Breast epithelium (tissue), 4 donors: ENCODE results near the gene C19orf47. TPM values are rescaled to one million over a fixed set of nuclear protein-coding genes. Genes with fewer than 3 reads are reported as not detected.

Experiments used
- DNase-seq, 2 donors: peaks; one replicate each; pipeline ENCODE4 v3.0.0-alpha.2; 2019; ENCODE audit warnings: low spot score in 2 of 2
- H3K27ac ChIP-seq, 2 donors: fragments of 200-600 bp; sonication (generic) in 1 of 2; one replicate each; pipeline ENCODE4 v1.5.1; 2016 to 2019; ENCODE audit warnings: mild to moderate bottlenecking in 1 of 2
- H3K27me3 ChIP-seq, 2 donors: fragments of 200-600 bp; sonication (generic) in 1 of 2; one replicate each; pipeline versions ENCODE4 v1.5.1 to v1.6.0; 2017 to 2019; ENCODE audit warnings: control low read depth in 1 of 2, mild to moderate bottlenecking in 1 of 2
- H3K36me3 ChIP-seq: fragments of 200-600 bp; one replicate; pipeline ENCODE4 v1.5.1; 2019
- H3K4me1 ChIP-seq, 2 donors: fragments of 200-600 bp; sonication (generic); one replicate each; pipeline ENCODE4 v1.5.1; 2016 to 2019; ENCODE audit warnings: control low read depth in 1 of 2
- H3K4me3 ChIP-seq, 3 donors: fragments of 200-600 bp; sonication (generic); 1 replicate in 2 of 3; 2 replicates in 1 of 3; pipeline ENCODE4 v1.5.1; 2016 to 2019; ENCODE audit warnings: mild to moderate bottlenecking in 3 of 3, moderate library complexity in 2 of 3
- H3K9me3 ChIP-seq, 2 donors: fragments of 200-600 bp; sonication (generic) in 1 of 2; one replicate each; pipeline ENCODE4 v1.5.1; 2016 to 2019; ENCODE audit warnings: control low read depth in 1 of 2
- POLR2A ChIP-seq: fragments of 450-650 bp; IDR thresholded peaks from one replicate; pipeline ENCODE4 v1.6.1; 2016; ENCODE audit warnings: antibody characterized with exemption, mild to moderate bottlenecking, moderate library complexity
- POLR2AphosphoS5 ChIP-seq, 3 donors: sonication (generic); formaldehyde crosslinking; IDR thresholded peaks; one replicate each; pipeline ENCODE4 v1.6.1; 2017; ENCODE audit warnings: antibody characterized with exemption in 3 of 3
- intact Hi-C: fragments of 100-400 bp; cut with DNase I; formaldehyde crosslinking; loops from one replicate; pipeline ENCODE4 v1.15.1; 2023; ENCODE audit warnings: low total_unique reads
- total RNA-seq, 3 donors: library from RNA; depleted of rRNA; stranded (reverse); fragments of >200 nt; gene quantifications; one replicate each; pipeline ENCODE4 v1.1.0, GENCODE V29; 2016
- TF ChIP-seq, protein P1 (sequence below), 3 donors: fragments of 450-650 bp; IDR thresholded peaks; one replicate each; pipeline ENCODE4 v1.5.1; 2016 to 2017; ENCODE audit warnings: antibody characterized with exemption in 3 of 3, mild to moderate bottlenecking in 3 of 3, moderate library complexity in 3 of 3

The C19orf47 gene
- total RNA-seq, 3 donors from 2014 or later: 6.7 to 13.0 (median 10.2) TPM

DNA sequence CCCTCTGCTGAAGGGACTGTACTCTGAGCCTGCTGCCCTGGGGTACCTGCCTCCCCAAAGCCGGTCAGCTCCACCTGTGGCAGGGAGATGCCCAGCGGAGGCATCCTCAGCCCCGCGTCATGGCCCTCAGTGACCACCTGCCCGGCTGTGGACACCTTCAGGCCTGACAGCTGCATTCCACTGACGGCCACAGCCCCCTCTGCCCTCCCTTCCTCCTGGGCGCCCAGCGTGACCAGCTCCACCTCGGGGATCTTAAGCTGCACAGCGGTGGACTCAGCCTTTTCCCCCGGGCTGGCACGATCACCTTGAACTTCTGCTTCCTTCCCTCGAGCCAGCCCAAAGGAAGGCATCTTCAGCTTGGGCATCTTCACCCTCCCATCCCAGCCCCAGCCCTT, 46.6 kb upstream of the C19orf47 start:
- H3K27ac ChIP-seq: no peak overlapping the region
- H3K4me3 ChIP-seq: no peak overlapping the region
- H3K36me3 ChIP-seq: no peaks in the 10 kb centered on the region
- no peak for DNase-seq
- no peaks in the 10 kb centered on the region for H3K9me3 ChIP-seq
- H3K4me1 ChIP-seq: peaks cover 0 to 10% of the 10 kb centered on the region in 2 donors
- TF ChIP-seq, protein P1, sequence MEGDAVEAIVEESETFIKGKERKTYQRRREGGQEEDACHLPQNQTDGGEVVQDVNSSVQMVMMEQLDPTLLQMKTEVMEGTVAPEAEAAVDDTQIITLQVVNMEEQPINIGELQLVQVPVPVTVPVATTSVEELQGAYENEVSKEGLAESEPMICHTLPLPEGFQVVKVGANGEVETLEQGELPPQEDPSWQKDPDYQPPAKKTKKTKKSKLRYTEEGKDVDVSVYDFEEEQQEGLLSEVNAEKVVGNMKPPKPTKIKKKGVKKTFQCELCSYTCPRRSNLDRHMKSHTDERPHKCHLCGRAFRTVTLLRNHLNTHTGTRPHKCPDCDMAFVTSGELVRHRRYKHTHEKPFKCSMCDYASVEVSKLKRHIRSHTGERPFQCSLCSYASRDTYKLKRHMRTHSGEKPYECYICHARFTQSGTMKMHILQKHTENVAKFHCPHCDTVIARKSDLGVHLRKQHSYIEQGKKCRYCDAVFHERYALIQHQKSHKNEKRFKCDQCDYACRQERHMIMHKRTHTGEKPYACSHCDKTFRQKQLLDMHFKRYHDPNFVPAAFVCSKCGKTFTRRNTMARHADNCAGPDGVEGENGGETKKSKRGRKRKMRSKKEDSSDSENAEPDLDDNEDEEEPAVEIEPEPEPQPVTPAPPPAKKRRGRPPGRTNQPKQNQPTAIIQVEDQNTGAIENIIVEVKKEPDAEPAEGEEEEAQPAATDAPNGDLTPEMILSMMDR (IDR thresholded peaks at IDR 0.05): no peak
- TF ChIP-seq POLR2A (no peak), POLR2AphosphoS5 (IDR thresholded peaks at IDR 0.05) (no peak)
- H3K27me3 ChIP-seq: no peaks in the 10 kb centered on the region
- intact Hi-C loops: no loop called here

DNA sequence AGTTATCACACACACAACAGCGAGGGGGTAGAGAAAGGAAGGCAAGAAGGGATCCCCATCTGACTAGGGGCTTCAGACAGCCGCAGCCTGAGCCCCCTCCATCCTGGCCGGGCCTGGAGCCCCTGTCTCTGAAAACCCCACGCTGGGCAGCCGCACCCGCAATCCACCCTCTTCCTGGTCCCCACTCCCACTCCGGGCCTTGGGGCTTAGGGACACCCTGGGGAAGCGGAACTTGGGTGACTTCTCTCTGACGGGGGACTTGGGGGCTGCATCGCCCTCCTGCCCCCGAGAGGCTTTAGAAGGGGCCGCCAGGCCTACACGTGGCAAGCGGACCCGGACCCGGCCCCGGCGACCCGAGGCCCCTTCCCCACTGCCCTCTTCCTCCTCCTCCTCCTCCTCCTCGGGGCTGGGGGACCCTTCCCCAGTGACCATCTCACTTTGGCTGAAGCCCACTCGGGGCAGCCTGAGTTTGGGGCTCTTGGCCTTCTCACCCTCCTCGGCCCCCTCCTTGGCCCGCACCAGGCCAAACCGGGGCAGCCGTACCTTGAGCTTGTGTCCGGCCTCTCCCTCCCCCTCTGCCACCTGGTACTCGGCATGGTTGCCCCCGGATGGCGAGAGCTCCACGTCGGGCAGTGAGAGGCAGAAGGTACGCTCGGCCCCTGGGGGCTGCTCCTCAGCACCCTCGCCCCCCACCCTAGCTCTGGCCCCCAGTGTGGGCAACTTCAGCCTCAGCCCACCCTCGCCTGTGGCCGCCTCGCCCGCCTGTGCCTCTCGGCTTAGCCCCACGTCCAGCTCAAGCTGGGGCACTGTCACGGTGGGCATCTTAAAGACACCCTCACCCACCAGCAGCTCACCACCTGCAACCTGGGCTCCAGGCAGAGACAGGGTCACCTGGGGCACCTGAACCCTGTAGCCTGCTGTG, 46.0 kb upstream of the C19orf47 start:
- no peak overlapping the region for H3K4me3 ChIP-seq
- intact Hi-C loops: no loop called here
- peaks cover 0 to 10% of the 10 kb centered on the region in 2 donors for H3K4me1 ChIP-seq
- no peak overlapping the region for H3K27ac ChIP-seq
- no peaks in the 10 kb centered on the region for H3K36me3 ChIP-seq
- H3K9me3 ChIP-seq: no peaks in the 10 kb centered on the region
- no peaks in the 10 kb centered on the region for H3K27me3 ChIP-seq
- no peak for DNase-seq
- TF ChIP-seq POLR2A (no peak), POLR2AphosphoS5 (IDR thresholded peaks at IDR 0.05) (no peak)
- TF ChIP-seq, protein P1 (IDR thresholded peaks at IDR 0.05): no peak

DNA sequence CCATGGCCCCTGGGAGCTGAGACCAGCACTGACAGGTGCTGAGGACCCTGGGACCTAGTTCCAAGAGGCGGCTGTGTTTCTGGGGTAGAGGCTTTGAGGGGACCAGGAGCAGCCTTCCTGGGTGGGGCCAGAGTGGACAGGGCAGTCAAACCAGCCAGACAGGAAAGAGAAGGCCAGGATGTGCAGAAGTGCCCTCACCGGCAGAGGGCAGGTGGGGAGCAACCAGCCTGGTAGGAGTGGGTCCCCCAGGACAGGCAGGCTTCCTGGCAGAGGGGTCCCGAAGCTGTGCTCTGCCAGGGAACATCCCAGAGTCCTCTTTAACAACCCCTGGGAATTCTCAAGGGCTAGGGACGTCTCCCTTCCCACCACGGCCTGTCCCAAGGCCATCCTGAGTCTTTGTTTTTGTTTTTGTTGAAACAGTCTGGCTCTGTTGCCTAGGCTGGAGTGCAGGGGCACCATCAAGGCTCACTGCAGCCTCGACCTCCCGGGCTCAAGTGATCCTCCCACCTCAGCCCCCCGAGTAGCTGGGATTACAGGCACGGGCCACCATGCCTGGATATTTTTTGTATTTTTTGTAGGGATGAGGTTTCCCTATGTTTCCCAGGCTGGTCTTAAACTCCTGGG, 44.8 kb upstream of the C19orf47 start:
- peaks cover 0 to 10% of the 10 kb centered on the region in 2 donors for H3K4me1 ChIP-seq
- peak; percentile 40 to 61 for DNase-seq
- H3K27me3 ChIP-seq: no peaks in the 10 kb centered on the region
- no peaks in the 10 kb centered on the region for H3K9me3 ChIP-seq
- peak overlapping the region in 1 of 2 donors; percentile 25 for H3K27ac ChIP-seq
- H3K36me3 ChIP-seq: no peaks in the 10 kb centered on the region
- intact Hi-C loops: no loop called here
- no peak overlapping the region for H3K4me3 ChIP-seq
- no peak for TF ChIP-seq POLR2A
- TF ChIP-seq, protein P1 (IDR thresholded peaks at IDR 0.05): peak in 2 of 3 donors; percentile 40 to 65

DNA sequence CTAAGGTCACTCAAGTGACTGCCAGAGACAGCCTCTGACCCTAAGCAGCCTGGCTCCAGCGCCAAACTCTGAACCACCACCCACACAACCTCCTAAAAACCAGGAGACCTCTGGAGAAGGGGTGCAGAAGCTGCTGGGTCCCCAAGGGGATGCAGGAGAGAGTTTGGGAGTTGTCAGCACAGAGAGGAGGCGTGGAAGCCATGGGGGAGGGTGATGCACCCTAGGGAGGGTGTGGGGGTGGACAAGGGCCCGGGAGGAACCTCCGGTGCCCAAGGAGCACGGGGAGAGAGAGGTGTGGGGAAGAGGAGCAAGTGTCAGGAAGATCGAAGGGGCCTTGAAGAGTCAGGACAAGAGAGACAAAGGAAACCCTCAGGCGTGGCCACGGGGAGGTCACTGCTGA, 43.9 kb upstream of the C19orf47 start:
- no peak for TF ChIP-seq POLR2AphosphoS5 (IDR thresholded peaks at IDR 0.05)
- TF ChIP-seq, protein P1 (IDR thresholded peaks at IDR 0.05): no peak
- TF ChIP-seq POLR2A: no peak
- H3K27me3 ChIP-seq: no peaks in the 10 kb centered on the region
- peaks cover 0 to 10% of the 10 kb centered on the region in 2 donors for H3K4me1 ChIP-seq
- H3K9me3 ChIP-seq: no peaks in the 10 kb centered on the region
- H3K36me3 ChIP-seq: no peaks in the 10 kb centered on the region
- no peak for DNase-seq
- intact Hi-C loops: no loop called here
- H3K4me3 ChIP-seq: no peak overlapping the region
- H3K27ac ChIP-seq: no peak overlapping the region
